HEK293 (cell line): ENCODE data around the gene GSG1.

Experiments
- CTCF ChIA-PET: fragments of 350-600 bp; formaldehyde crosslinking; extraction: SDS; loops from one replicate; lab custom pipeline; 2021; ENCODE audit warnings: antibody characterized with exemption; lab: Yijun Ruan, JAX
- POLR2A ChIA-PET: fragments of 300-600 bp; formaldehyde crosslinking; extraction: SDS; loops from one replicate; lab custom pipeline; 2020; ENCODE audit warnings: antibody characterized with exemption, inconsistent platforms; lab: Yijun Ruan, JAX
- H3K27ac ChIP-seq: fragments of 200-500 bp; sonication (Bioruptor generic); 2 replicates; pipeline ENCODE4 v1.5.1; 2014; ENCODE audit warnings: low read depth, low read length, control low read depth, inconsistent platforms; ENCODE audit errors: extremely low read depth
- H3K36me3 ChIP-seq, 2 experiments: fragments of 200-500 bp in 1 of 2; sonication (Bioruptor generic) in 1 of 2; 1 replicate in 1 of 2; 2 replicates in 1 of 2; pipeline ENCODE4 v1.5.1; 2014 to 2017; ENCODE audit warnings: inconsistent platforms in 2 of 2, low read length in 2 of 2; ENCODE audit not compliant: control insufficient read depth in 2 of 2, insufficient read depth in 1 of 2
- H3K4me1 ChIP-seq: fragments of 200-500 bp; sonication (Bioruptor generic); 2 replicates; pipeline ENCODE4 v1.5.1; 2014; ENCODE audit warnings: mild to moderate bottlenecking, low read length, inconsistent platforms; ENCODE audit not compliant: control insufficient read depth, insufficient read depth
- H3K4me3 ChIP-seq: 2 replicates; pipeline ENCODE4 v1.5.1; 2011; ENCODE audit warnings: low read depth, mild to moderate bottlenecking, control low read depth, low read length, moderate library complexity
- H3K9me3 ChIP-seq: fragments of 200-500 bp; sonication (Bioruptor generic); 2 replicates; pipeline ENCODE4 v1.5.1; 2014; ENCODE audit warnings: low read depth, low read length, inconsistent platforms; ENCODE audit not compliant: control insufficient read depth, insufficient read depth
- BCL11B ChIP-seq: fragments of 450-650 bp; formaldehyde crosslinking; IDR thresholded peaks from 2 replicates; pipeline ENCODE4 v1.5.1; 2016; ENCODE audit warnings: low read depth, missing biosample characterization, missing genetic modification characterization
- OSR2 ChIP-seq: fragments of 450-650 bp; formaldehyde crosslinking; IDR thresholded peaks from 2 replicates; pipeline ENCODE4 v1.5.1; 2016; ENCODE audit warnings: missing biosample characterization, missing genetic modification characterization
- SETDB1 ChIP-seq: IDR thresholded peaks from one replicate; pipeline ENCODE4 v1.6.1; 2017; ENCODE audit warnings: mild to moderate bottlenecking, low read length, moderate library complexity, mixed read lengths; ENCODE audit not compliant: insufficient read length
- TRIM28 ChIP-seq: IDR thresholded peaks from 2 replicates; pipeline ENCODE4 v1.6.1; 2011; ENCODE audit warnings: low read length, control low read depth, borderline replicate concordance
- ZBTB20 ChIP-seq: fragments of 450-650 bp; formaldehyde crosslinking; IDR thresholded peaks from 2 replicates; pipeline ENCODE4 v1.5.1; 2016; ENCODE audit warnings: missing biosample characterization, missing genetic modification characterization
- ZBTB6 ChIP-seq: fragments of 450-650 bp; formaldehyde crosslinking; IDR thresholded peaks from 2 replicates; pipeline ENCODE4 v1.5.1; 2017; ENCODE audit warnings: missing biosample characterization, missing genetic modification characterization
- ZEB2 ChIP-seq: fragments of 450-650 bp; formaldehyde crosslinking; IDR thresholded peaks from 2 replicates; pipeline ENCODE4 v1.5.1; 2016; ENCODE audit warnings: missing biosample characterization, missing genetic modification characterization
- ZFP3 ChIP-seq: fragments of 450-650 bp; formaldehyde crosslinking; IDR thresholded peaks from 2 replicates; pipeline ENCODE4 v1.5.1; 2016; ENCODE audit warnings: low read depth, missing biosample characterization, missing genetic modification characterization
- ZFP37 ChIP-seq: fragments of 450-650 bp; formaldehyde crosslinking; IDR thresholded peaks from 2 replicates; pipeline ENCODE4 v1.5.1; 2016; ENCODE audit warnings: missing biosample characterization, missing genetic modification characterization
- ZNF184 ChIP-seq: fragments of 450-650 bp; IDR thresholded peaks from 2 replicates; pipeline ENCODE4 v1.5.1; 2018; ENCODE audit warnings: missing biosample characterization, mild to moderate bottlenecking, missing genetic modification characterization
- ZNF23 ChIP-seq: fragments of 450-650 bp; formaldehyde crosslinking; IDR thresholded peaks from 2 replicates; pipeline ENCODE4 v1.5.1; 2016; ENCODE audit warnings: missing biosample characterization, missing genetic modification characterization, borderline replicate concordance
- ZNF391 ChIP-seq: fragments of 450-650 bp; formaldehyde crosslinking; IDR thresholded peaks from 2 replicates; pipeline ENCODE4 v1.5.1; 2016; ENCODE audit warnings: low read depth, missing biosample characterization, missing genetic modification characterization, borderline replicate concordance
- ZNF433 ChIP-seq: fragments of 450-650 bp; formaldehyde crosslinking; IDR thresholded peaks from 2 replicates; pipeline ENCODE4 v1.5.1; 2016; ENCODE audit warnings: missing biosample characterization, missing genetic modification characterization, low read depth
- ZNF510 ChIP-seq: fragments of 450-650 bp; formaldehyde crosslinking; IDR thresholded peaks from 2 replicates; pipeline ENCODE4 v1.5.1; 2018; ENCODE audit warnings: mild to moderate bottlenecking, missing genetic modification characterization, missing biosample characterization; ENCODE audit not compliant: insufficient replicate concordance
- ZNF530 ChIP-seq: fragments of 450-650 bp; formaldehyde crosslinking; IDR thresholded peaks from 2 replicates; pipeline ENCODE4 v1.5.1; 2016; ENCODE audit warnings: low read depth, missing biosample characterization, missing genetic modification characterization
- ZNF623 ChIP-seq: fragments of 450-650 bp; formaldehyde crosslinking; IDR thresholded peaks from 2 replicates; pipeline ENCODE4 v1.5.1; 2016; ENCODE audit warnings: missing biosample characterization, missing genetic modification characterization
- ZNF629 ChIP-seq: fragments of 450-650 bp; formaldehyde crosslinking; IDR thresholded peaks from 2 replicates; pipeline ENCODE4 v1.5.1; 2017; ENCODE audit warnings: missing biosample characterization, missing genetic modification characterization
- ZNF664 ChIP-seq: fragments of 450-650 bp; formaldehyde crosslinking; IDR thresholded peaks from 2 replicates; pipeline ENCODE4 v1.5.1; 2016; ENCODE audit warnings: missing biosample characterization, missing genetic modification characterization
- ZNF837 ChIP-seq: fragments of 450-650 bp; formaldehyde crosslinking; IDR thresholded peaks from 2 replicates; pipeline ENCODE4 v1.5.1; 2016; ENCODE audit warnings: missing biosample characterization, missing genetic modification characterization
- ZSCAN18 ChIP-seq: fragments of 450-650 bp; formaldehyde crosslinking; IDR thresholded peaks from 2 replicates; pipeline ENCODE4 v1.5.1; 2016; ENCODE audit warnings: missing biosample characterization, missing genetic modification characterization
- ZSCAN30 ChIP-seq: fragments of 450-650 bp; IDR thresholded peaks from 2 replicates; pipeline ENCODE4 v1.5.1; 2018; ENCODE audit warnings: missing biosample characterization, mild to moderate bottlenecking, missing genetic modification characterization, moderate library complexity
- TF ChIP-seq, protein P1 (sequence below): fragments of 450-650 bp; formaldehyde crosslinking; IDR thresholded peaks from 2 replicates; pipeline ENCODE4 v1.5.1; 2016; ENCODE audit warnings: missing biosample characterization, missing genetic modification characterization
- TF ChIP-seq, protein P2 (sequence below): fragments of 450-650 bp; formaldehyde crosslinking; IDR thresholded peaks from 2 replicates; pipeline ENCODE4 v1.5.1; 2016; ENCODE audit warnings: missing biosample characterization, missing genetic modification characterization
- TF ChIP-seq, protein P3 (sequence below): fragments of 450-650 bp; formaldehyde crosslinking; IDR thresholded peaks from 2 replicates; pipeline ENCODE4 v1.5.1; 2016; ENCODE audit warnings: missing biosample characterization, missing genetic modification characterization

The GSG1 gene

GRCh38 chr12:13105781-13106180 is 2.3 kb upstream of the GSG1 start (continued):
- TF ChIP-seq, protein P1, sequence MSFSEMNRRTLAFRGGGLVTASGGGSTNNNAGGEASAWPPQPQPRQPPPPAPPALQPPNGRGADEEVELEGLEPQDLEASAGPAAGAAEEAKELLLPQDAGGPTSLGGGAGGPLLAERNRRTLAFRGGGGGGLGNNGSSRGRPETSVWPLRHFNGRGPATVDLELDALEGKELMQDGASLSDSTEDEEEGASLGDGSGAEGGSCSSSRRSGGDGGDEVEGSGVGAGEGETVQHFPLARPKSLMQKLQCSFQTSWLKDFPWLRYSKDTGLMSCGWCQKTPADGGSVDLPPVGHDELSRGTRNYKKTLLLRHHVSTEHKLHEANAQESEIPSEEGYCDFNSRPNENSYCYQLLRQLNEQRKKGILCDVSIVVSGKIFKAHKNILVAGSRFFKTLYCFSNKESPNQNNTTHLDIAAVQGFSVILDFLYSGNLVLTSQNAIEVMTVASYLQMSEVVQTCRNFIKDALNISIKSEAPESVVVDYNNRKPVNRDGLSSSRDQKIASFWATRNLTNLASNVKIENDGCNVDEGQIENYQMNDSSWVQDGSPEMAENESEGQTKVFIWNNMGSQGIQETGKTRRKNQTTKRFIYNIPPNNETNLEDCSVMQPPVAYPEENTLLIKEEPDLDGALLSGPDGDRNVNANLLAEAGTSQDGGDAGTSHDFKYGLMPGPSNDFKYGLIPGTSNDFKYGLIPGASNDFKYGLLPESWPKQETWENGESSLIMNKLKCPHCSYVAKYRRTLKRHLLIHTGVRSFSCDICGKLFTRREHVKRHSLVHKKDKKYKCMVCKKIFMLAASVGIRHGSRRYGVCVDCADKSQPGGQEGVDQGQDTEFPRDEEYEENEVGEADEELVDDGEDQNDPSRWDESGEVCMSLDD (tag by site-specific recombination): no peak
- TF ChIP-seq ZNF623 (tag by site-specific recombination) (no peak), SETDB1 (no peak), ZBTB20 (tag by site-specific recombination) (no peak)
- TF ChIP-seq, protein P2, sequence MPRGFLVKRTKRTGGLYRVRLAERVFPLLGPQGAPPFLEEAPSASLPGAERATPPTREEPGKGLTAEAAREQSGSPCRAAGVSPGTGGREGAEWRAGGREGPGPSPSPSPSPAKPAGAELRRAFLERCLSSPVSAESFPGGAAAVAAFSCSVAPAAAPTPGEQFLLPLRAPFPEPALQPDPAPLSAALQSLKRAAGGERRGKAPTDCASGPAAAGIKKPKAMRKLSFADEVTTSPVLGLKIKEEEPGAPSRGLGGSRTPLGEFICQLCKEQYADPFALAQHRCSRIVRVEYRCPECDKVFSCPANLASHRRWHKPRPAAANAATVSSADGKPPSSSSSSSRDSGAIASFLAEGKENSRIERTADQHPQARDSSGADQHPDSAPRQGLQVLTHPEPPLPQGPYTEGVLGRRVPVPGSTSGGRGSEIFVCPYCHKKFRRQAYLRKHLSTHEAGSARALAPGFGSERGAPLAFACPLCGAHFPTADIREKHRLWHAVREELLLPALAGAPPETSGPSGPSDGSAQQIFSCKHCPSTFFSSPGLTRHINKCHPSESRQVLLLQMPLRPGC: no peak

- POLR2A ChIA-PET: no interaction called here
- no peak overlapping the region for H3K27ac ChIP-seq
- H3K4me1 ChIP-seq: peaks cover 27% of the 10 kb centered on the region
Observed at GRCh38 chr12:13104409-13104808, 942 bp upstream of the GSG1 start.

More at GRCh38 chr12:13104409-13104808, 942 bp upstream of the GSG1 start:
- no peak overlapping the region for H3K4me3 ChIP-seq
- TF ChIP-seq ZNF184 (tag by site-specific recombination): no peak
- TF ChIP-seq OSR2 (tag by site-specific recombination): no peak
- no peak for TF ChIP-seq ZFP3
- no peak for TF ChIP-seq ZNF510 (tag by site-specific recombination)
- TF ChIP-seq ZNF391 (tag by site-specific recombination): no peak
- TF ChIP-seq ZSCAN18 (tag by site-specific recombination): no peak
- TF ChIP-seq ZNF629 (tag by site-specific recombination): no peak
- no peak for TF ChIP-seq ZFP37 (tag by site-specific recombination)
- no peak for TF ChIP-seq ZNF837 (tag by site-specific recombination)
- no peak for TF ChIP-seq BCL11B (tag by site-specific recombination)
- no peak; the same call in 1 of the 2 replicates for TF ChIP-seq ZNF664
- TF ChIP-seq, protein P3, sequence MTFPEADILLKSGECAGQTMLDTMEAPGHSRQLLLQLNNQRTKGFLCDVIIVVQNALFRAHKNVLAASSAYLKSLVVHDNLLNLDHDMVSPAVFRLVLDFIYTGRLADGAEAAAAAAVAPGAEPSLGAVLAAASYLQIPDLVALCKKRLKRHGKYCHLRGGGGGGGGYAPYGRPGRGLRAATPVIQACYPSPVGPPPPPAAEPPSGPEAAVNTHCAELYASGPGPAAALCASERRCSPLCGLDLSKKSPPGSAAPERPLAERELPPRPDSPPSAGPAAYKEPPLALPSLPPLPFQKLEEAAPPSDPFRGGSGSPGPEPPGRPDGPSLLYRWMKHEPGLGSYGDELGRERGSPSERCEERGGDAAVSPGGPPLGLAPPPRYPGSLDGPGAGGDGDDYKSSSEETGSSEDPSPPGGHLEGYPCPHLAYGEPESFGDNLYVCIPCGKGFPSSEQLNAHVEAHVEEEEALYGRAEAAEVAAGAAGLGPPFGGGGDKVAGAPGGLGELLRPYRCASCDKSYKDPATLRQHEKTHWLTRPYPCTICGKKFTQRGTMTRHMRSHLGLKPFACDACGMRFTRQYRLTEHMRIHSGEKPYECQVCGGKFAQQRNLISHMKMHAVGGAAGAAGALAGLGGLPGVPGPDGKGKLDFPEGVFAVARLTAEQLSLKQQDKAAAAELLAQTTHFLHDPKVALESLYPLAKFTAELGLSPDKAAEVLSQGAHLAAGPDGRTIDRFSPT (tag by site-specific recombination): no peak
- no peak for TF ChIP-seq ZEB2 (tag by site-specific recombination)
- TF ChIP-seq ZNF23 (tag by site-specific recombination): no peak
- no peak for TF ChIP-seq ZSCAN30 (tag by site-specific recombination)
- TF ChIP-seq TRIM28: no peak
- no peak for TF ChIP-seq ZNF433
- no peak for TF ChIP-seq ZBTB6
- TF ChIP-seq ZNF530 (tag by site-specific recombination): no peak
- no peaks in the 10 kb centered on the region for H3K9me3 ChIP-seq
- CTCF ChIA-PET: interaction anchor here (0.6 to 0.7 kb wide), 3 partner anchors 96 to 1522 kb away, joined by 3 to 4 read pairs (median 4); no protein-coding TSS in a partner anchor
- no peaks in the 10 kb centered on the region for H3K36me3 ChIP-seq
